ENCODE data around the gene HNRNPF.

GRCh38 chr10:43350686-43351085, 58.3 kb downstream of the HNRNPF start:
- TF ChIP-seq CTCF (IDR thresholded peaks at IDR 0.05; ENCODE audit: low read depth, low read length) (no peak), MYC (IDR thresholded peaks at IDR 0.05; ENCODE audit: low read depth, low read length) (no peak)
